ENCODE data around the gene SYT14.
"Not testable (repeated sequence)": the region's sequence is repeated elsewhere in the genome, so short reads cannot be mapped to it uniquely, and the experiment has no call there.

Gene SYT14

DNA sequence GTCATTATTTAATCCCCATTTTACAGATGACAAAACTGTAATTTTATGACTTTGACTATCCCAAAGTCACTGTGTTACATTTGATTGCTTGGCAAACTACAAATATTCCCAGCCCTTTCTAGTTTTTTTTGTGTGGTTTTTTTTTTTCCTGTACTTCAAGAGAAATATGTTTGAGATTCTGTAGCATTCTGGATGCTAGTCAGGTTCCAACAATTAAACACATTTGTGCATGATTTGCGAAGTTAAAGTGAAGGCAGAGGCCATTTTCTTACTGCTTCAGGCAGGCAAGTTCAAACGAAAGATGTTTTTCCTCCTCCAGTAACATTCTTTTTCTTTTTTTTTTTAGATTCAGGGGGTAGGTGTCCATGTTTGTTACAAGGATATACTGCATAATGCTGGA is 186.7 kb downstream of the SYT14 start:
- no peak for DNase-seq

DNA sequence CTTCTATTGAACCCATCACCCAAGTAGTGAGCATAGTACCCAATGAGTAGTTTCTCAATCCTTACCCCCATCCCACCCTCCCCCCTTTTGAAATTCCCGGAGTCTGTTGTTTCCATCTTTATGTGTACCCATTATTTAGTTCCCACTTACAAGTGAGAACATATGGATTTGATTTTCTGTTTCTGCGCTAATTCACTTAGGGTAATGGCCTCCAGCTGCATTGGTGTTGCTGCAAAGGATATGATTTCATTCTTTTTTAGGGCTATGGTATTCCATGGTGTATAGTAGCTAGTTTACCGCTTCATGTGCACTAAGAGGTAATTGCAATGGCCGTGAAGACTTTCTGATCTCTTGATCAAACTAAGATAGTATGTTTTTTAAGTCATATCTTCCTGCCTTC is 187.1 kb downstream of the SYT14 start:
- DNase-seq, result no peak

DNA sequence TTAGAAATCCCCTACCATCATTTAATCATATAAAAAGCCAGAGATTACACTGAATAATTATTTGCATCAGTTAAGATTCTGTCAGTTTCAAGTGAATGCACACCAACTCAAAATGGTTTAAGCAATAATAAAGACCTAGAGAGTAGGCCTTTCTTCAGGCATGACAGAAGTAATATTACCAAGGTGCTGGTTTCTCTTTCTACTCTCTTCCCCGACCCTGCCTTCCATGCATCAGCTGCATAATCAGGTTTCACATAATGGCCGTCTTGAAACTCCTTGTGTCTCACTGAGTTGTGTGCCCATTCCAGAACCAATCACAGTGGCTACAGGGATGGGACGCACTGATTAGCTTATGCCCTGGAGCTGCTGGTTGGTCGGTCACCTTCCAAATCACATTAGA is 191.1 kb downstream of the SYT14 start:
- no peak for DNase-seq

DNA sequence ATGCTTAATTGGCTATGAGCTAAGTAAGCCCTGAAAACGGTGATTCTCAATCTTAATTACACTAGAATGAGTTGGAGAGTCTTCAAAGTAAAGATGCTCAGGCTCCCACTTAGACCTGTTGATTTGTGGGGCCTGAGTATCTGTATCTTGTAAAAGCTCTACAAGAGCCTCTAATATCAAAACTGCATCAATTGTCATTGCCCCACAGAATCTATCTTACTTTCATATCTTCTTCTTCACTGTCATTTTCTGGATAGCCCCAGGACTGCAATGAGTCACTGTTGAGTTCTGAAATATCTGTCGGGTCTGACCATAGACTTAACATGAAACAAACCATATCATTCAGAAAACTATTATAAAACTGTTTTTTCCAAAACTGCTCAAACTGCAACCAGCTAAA is 191.7 kb downstream of the SYT14 start:
- no peak for DNase-seq

DNA sequence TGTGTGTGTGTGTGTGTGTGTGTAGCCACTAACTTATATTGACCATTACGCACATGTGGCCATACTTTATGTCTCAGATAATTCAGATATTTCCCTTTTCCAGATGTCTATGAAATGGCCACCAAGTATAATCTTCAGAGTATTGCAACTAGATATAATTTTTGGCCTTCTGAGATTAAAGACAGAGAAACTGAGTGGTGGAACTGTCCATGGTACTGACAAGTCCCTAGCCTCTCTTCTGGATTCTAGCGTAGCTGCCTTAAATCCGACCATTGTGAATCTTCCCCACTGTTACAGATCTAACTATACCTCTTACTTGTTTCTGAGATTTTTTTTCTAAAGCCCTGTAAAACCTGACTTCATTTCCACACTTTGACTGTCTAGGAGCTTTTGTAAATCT is 194.6 kb downstream of the SYT14 start:
- DNase-seq, result no peak

DNA sequence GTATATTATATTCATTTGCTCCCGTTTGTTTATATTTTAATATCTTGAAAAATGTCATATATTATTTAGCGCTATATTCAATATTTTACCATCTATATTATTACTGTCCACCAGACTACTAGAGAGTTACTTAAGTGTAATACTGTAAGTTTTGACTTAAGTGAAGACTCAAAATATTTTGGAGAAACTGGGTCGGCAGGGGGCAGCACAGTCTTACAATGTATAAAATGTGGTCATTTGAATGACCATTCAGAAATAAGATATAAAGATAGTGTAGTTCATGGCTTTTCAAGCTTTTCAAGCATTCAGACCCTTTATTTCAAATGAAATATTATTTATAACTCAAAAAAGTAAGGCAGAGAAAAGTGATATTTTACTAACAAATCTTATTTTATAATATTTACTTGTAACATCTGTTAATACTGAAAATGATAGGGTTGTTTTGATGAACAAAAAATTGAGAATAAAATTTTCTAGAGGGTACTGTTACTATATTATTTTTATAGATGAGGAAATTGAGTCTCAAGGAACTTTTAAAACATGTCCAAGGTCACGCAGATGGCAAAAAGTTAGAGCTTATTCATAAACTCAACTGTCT is 205.5 kb downstream of the SYT14 start:
- DNase-seq, result no peak

DNA sequence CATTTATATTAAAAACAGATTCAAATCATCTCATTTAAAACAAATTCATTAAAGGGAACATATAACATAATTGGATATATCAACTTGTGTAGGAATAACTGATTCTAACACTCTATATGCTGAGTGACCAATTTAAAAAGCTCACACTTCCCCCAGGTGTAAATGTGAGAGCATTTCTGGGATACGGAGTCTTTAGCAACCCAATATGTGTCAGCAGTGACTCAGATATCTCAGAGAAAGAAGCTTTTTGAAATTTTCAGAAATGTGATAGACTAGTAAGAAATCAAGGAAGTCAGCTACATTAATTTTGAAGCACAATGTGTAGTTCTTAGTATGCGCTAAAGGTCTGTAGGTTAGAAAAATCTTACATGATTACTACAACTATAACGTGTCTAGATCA is 206.7 kb downstream of the SYT14 start:
- DNase-seq, result no peak

DNA sequence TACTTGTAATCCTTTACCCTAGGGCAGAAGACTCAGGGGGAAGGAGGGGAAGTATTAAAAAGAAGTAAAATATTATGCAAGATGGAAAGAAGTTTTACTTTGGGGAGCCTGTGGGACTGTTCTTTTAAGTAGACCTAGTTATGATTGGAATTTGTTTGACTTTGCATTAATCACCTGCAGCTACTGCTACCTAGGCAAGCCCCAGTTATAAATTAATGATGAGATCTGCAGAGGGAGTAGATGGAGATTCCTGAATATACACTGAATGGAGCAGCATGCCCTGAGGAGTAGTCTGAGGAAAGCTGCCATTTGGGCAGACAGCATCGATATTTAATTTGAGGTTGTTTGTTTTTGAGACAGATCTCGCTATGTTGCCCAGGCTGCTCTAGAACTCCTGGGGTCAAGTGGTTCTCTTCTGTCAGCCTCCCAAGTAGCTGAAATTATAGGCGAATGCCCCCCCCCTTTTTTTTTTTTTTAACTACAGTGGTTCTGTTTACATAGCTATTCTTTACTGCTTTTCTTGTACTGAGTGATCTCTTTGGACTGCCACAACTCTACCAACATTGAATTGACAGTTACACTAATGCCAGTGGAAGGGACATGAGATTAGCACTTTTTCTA is 213.1 kb downstream of the SYT14 start:
- DNase-seq, result no peak

DNA sequence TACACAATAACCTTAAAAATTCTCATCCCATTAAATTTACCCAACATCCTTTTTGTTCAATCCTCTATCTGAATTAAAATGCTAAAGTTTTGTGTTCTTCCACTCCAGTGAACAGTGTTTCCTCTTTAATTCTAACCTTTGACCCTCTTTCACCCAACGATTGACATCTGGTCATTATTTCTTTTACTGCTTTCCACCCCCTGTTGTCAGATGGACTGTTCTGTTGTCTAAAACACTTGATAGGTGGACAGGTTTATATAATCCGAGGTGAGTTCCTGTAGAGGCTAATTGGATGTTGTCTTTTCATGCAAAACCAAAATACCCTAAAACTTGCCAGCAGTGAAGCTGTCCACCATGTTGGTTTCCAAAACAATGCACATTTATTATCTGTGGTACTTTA is 221.2 kb downstream of the SYT14 start:
- no peak for DNase-seq

DNA sequence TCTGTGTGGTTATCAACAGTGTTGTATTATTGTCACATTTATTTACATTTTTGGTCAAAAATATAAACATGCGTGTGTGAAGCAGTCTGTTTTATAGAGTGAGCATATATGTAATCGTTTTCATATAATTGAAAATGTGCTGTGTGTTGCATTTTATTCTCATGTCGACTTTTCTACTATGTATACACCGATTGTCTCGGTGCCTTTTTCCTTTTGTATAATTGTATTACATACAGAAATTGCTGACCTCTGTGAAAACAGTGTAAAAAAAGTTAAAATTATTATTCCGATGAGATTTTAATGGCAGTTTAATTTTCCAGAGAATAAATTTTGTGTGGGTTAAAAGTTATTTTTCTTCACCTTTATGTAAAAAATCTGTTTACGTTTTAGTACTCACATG is 232.2 kb downstream of the SYT14 start:
- no peak for DNase-seq

DNA sequence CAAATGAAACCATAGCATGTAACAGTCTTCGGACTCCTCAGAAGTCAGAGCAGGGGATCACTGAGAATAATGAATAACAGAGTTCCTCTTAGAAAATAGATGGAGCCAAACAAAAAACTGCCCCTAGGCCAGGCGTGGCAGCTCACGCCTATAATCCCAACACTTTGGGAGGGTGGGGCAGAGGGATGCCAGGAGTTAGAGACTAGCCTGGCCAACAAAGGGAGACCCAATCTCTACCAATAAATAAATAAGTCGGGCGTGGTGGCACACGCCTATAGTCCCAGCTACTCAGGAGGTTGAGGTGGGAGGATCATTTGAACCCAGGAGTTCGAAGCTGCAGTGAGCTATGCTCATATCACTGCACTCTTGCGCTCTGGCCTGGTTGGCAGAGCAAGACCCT is 236.1 kb downstream of the SYT14 start:
- DNase-seq, result no peak

DNA sequence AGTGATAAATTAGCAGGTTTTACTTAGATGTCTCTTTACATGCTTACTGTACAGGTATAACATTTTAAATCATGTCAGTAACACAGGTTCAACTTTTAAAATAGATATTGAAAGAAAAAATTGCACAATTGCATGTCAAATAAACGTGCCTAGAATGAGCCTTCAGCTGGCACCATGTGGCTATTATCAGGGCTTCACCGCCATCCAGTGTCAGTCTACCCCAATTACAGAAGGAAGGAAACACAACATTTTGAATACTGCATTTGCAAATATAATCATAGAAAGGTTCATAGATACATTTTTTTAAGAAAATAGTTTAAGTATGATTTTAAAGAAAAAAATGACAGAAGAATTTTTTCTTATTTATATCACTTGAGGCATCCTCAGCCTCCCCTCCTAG is 247.0 kb downstream of the SYT14 start:
- DNase-seq, result no peak

DNA sequence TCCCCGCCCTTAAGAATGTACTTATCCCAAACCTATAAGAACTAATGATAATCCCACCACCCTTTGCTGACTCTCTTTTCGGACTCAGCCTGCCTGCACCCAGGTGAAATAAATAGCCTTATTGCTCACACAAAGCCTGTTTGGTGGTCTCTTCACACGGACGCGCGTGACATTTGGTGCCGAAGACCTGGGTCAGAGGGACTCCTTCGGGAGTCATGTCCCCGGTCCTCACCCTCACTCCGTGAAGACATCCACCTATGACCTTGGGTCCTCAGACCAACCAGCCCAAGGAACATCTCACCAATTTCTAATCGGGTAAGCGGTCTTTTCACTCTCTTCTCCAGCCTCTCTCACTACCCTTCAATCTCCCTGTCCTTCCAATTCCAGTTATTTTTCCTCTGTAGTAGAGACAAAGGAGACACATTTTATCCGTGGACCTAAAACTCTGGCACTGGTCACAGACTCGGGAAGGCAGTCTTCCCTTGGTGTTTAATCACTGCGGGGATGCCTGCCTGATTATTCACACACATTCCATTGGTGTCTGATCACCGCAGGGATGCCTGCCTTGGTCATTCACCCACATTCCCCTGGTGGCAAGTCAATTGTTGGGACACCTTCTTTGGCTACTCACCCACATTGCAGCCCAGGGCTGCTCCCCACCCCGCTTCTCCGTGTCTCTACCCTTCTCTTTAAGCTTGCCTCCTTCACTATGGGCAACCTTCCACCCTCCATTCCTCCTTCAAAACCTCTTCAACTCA is 250.0 kb downstream of the SYT14 start:
- DNase-seq, result not testable (repeated sequence)

DNA sequence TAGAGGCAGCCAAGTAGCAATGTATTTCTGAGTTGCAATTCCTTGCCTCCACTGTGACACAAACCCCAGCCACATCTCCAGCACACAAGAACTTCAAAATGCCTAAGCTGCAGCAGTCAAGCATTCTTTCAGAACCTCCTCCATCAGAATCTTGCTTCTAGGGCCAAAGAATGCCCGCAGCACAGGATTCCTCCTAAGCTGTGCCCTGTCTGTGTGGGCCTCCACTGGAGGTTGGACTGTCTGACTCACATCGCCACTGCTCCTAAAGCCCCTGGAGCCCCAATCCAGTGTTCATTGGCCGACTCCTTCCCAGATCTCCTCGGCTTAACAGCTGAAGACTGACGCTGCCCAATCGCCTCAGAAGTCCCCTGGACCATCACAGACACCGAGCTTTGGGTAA is 251.4 kb downstream of the SYT14 start:
- no peak for DNase-seq

DNA sequence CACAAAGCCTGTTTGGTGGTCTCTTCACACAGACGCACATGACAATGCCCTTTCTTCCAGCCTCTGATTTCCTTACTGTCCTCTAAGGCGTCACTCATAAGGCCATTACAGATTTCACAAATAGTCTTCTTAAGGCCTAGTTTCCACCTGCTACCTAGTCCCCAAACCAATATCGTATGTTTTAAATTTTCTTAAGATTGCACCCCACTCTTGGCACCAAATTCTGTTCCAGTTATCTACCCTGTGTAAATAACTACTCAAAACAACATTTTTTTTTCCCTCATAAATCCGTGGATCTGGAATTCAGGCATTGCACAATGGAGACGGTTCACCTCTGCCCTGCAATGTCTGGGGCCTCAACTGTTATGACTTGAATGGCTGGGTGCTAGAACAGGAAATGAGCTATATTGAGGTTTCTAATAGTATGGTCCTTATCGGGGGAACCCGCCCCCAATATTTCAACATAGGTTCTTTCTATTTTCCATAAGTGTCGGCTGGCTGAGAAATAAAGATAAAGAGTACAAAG is 257.7 kb downstream of the SYT14 start:
- no peak for DNase-seq

DNA sequence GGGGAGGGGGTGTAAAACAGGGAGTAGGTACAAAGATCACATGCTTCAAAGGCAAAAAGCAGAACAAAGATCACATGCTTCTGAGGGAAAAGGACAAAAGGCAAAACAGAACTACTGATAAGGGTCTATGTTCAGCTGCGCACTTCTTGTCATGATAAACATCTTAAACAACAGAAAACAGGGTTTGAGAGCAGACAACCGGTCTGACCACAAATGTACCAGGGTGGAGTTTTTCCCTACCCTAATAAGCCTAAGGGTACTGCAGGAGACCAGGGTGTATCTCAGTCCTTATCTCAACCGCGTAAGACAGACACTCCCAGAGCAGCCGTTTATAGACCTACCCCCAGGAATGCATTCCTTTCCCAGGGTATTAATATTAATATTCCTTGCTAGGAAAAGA is 258.2 kb downstream of the SYT14 start:
- DNase-seq, result not testable (repeated sequence)

DNA sequence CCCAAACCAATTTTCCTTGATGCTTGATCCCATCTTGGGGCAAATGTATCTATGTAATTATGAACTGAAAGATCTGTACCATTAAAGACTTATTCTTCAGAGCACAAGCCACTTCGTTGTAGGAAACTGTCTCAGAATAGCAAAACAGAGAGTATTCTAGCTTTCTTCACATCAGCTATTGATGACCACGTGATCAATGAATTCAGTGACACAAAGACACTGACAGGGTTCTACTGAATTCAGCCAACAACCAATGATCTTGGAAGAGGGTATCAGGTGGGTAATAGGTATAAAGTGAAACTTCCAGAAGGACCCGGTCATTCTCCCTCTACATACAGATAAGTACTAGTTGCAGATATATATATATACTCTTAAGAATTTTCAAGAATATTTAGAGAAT is 260.8 kb downstream of the SYT14 start:
- DNase-seq, result no peak

DNA sequence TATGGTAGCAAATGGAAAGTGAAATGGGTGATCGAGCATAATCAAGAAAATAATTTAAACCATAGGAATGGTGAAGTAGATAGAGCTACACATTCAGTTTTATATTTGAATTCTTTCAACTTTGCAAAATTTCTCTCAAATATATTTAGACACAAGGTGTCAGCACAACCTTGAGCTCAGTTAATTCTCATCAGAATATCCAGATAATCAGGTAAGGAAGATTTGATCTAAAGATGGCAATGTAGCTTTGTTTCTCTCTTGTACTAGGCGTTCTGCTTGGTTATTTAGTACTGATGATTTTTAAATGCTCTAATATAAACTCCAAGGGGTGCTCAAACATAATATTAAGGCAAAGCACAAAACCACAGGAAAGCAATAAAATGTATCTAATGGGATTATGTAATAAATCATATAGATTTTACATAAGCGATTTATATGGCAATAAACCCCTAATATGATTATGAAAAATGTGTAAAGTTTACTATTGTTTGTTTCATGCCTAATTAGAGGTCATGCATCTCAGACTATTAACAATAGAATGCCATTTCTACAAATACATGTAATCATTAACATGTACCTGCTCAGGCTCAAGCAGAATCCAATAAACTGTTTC is 262.2 kb downstream of the SYT14 start:
- no peak for DNase-seq

DNA sequence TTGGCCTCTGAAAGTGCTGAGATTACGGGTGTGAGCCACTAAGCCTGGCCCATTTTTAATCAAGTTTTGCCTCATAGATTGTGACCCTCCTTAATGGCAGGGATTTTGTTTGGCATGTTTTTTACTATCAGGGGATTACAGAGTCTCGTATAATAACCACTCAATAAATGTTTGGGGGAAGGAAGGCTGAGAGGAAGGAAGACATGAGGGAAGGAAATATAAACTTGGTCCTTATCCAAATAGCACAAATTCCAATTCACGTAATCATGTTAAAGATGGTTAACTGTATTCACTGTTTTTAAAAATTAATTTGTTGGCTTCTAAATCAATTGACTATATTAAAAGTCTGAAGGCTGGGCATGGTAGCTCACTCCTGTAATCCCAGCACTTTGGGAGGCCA is 263.7 kb downstream of the SYT14 start:
- DNase-seq, result no peak

DNA sequence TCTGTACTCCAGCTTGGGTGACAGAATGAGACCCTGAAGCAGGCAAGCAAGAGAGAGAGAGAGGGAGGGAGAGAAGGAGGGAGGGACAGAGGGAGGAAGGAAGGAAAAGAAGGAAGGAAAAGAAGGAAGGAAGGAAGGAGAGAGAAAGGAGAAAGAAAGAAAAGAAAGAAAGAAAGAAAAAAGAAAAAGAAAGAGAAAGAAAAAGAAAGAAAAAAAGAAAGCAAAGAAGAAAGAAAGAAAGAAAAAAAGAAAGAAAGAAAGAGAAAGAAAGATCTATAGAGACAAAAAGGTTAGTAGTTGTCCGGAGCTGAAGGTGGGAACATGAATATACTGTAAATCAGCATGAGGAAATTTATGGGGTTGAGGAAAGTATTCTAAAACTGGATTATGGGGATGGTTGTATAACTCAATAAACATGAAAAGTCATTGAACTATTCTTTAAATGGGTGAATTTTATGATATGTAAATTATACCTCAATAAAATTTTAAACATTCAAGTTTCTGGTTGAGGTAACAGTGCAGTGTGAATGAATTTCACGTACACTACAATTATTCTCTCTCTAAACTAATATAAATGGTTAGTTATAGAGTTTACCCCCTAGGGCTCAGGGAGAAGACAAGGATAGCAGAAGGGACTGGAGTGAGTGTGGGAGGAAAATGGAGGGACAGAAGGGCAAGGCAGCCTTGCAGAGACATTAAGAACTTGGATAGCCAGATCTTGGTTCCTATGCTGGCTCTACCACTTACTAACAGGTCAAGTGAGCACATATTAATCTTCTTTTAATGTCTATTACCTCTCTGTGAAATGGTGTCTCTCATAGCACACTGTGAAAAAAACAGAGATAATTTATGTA is 269.8 kb downstream of the SYT14 start:
- no peak for DNase-seq

DNA sequence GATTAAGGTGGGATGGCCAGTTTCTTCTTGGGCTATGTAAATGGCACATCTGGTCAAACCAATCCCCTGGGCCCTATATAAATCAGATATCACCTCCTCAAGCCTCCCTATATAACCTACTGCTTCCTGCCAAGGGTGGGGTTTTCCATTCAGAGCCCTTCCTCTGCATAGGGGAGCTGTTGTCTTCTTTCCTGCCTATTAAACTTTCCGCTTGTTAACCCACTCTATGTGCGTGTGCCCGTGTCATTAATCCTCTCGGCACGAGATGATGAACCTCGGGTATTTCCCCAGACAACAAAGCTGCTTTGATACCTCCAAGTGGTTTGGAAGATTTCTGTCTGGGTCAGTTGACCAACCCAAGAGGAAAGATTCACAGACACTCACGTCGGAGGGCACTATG is 275.3 kb downstream of the SYT14 start:
- DNase-seq, result no peak

DNA sequence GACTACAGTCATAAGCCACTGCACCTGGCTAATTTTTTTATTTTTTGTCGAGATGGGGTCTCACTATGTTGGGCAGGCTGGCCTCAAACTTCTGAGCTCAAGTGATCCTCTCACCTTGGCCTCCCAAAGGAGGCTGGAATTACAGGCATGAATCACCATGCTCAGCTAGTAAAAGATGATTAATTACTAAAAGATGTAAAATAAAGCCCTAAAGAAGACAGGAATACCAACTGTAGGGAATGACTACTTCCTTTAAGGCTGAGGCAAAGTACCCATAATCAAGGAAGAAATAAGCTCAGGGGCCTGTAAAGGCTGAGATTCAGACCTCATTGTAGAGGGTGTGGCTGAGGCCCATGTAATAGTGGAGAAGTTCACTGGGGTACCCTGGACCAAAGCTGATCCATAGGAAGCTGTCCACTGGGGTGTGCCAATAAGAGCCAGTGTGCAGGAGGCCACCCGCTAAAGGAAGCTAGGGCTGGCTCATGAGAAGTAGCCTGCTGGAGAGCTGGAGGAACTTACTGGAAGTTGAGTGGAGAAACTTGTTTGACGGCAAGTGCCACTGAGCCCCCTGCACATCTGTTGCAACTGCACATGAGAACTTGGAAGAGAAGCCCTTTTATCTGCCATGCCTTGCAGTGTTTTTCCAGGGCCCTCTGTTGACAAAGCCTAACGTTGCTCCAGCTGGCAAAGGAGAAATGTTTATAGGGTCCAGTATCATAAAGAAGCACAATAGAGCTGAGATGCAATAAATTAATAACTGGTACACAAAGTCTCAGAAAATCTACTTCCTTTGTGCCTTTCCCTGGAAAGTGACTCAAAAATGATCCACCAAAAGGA is 276.8 kb downstream of the SYT14 start:
- DNase-seq, result no peak

Data from bone marrow (tissue), 2 donors.